ENCODE results near the gene NCKAP5.

GRCh38 chr2:133421516-133422324 is 146.5 kb downstream of the NCKAP5 start:
- TF ChIP-seq CTCF (IDR thresholded peaks at IDR 0.05 in 4 of 5, conservative IDR thresholded peaks at IDR 0.05 in 1 of 5) (no peak), POLR2A (IDR thresholded peaks at IDR 0.05) (no peak)
